Measurements from ENCODE around the gene PCNT.
"Not testable (repeated sequence)": the region's sequence is repeated elsewhere in the genome, so short reads cannot be mapped to it uniquely, and the experiment has no call there.

Gene PCNT

DNA sequence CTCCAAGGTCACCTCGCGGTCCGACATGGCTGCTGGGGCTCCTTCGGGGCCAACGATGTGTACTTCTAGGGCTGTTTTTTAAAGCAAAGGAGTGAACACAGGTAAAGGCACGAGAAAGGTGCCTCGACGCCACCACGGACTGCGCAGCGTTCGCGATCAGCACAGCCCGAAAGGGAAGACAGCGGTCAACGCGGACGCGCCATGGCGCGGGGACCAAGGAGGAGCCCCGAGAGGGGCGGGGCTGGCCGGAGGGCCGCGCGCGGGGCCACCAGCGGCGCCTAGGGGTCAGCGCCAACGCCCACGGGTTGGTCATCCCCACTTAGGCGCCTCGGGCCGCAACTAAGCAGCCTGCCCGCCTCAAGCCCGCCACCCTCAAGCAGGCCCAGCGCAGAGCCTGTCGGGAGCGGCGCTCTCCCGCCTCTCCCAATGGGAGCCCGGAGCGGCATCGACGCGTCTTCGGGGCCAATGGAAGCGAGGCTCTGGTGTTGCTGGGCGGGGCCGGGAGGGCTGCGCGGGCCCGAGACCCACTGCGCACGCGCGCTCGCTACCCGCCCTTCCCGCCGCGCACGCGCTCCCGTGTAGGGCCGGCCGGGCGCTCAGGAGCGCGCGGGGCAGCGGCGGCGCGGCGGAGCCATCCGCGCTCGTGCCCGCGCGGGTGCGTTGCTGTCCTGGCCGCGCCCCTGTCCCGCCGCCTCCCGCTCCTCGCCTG, 134.5 kb downstream of the PCNT start, which contains the start of gene DIP2A:
TSS of gene DIP2A (plus strand) at position 577 of the 709 bp plus-strand sequence. CDS start 241 bp downstream, outside the sequence.
- DNase-seq = peak; percentile 96

- DNase-seq = no peak
Observed at GRCh38 chr21:46459024-46459355, 135.0 kb downstream of the PCNT start.

DNA sequence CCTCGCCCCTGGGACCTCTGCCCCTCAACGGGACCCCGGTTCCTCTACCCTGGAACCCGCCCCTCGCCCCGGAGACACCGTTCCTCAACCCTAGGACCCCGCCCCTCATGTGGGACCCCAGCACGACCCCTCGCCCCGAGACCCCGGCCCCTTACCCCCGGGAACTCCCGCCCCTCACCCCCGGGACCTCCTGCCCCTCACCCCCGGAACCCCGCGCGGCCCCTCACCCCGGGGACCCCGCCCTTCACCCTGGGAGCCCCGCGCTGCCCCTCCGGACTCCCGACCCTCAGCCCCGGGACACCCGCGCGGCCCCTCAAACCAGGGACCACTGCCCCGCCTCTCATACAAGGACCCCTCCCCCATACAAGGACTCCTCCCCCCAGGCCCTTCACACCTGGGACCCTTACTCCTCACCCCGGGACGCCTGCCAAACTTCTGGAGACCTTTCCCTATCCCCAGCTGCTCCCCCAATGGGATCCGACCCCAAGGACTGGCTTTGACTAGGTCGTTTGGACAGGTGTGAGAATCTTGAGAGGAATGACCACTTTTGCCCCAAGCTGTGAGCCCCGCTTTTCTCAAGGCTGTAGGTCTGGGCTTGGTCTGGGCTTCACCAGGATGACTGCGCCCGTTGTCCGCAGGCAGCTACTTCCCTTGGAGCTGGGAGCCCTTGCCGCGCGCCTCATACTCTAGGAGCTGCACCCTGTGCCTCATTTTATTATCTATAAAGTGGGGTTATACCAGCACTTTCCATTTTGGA, 135.6 kb downstream of the PCNT start:
- no peak for DNase-seq

- DNase-seq = no peak
Observed at GRCh38 chr21:46461909-46462308, 138.0 kb downstream of the PCNT start.

GRCh38 chr21:46465153-46465552, 141.2 kb downstream of the PCNT start:
- DNase-seq = not testable (repeated sequence)

DNA sequence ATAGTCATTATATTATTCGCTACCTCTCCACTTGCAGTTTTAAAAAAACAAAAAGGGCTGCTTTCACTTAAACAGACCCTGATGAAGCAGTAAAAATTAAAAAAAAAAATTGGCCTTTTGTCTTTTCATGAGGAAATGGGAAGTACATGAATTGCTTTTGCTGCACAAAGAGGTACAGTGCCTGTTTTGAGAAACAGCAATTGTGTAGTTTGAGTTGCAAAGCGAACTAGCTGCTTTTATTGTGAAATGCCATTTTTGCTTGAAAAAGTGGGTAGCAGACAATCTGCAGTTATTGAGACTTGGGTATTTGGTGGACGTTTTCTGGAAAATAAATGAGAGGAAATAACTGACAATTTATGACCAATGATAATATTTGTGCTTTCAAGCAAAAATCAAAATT, 141.7 kb downstream of the PCNT start:
- no peak for DNase-seq

- DNase-seq = no peak
Observed at GRCh38 chr21:46468108-46468774, 144.3 kb downstream of the PCNT start.

- DNase-seq = no peak
Observed at GRCh38 chr21:46469275-46469674, 145.3 kb downstream of the PCNT start.

DNA sequence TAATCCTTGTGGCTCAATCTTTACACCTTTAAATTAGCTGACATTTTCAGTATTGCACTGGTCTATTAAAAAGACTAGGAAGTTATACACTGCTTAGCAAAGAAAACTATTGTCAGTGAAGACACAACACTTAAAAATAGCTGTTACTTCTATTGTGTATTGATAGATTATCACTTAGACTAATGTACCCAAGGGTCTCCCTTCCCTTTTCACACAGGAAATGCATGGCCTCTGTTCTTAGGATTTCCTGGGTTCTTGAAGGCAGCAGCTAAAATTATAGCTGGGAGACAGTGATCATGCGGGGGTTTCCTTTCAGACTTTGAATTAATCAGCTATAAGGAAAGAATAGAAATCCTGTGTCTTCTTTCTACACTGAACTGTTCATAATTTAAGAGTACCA, 147.6 kb downstream of the PCNT start:
- DNase-seq = no peak

DNA sequence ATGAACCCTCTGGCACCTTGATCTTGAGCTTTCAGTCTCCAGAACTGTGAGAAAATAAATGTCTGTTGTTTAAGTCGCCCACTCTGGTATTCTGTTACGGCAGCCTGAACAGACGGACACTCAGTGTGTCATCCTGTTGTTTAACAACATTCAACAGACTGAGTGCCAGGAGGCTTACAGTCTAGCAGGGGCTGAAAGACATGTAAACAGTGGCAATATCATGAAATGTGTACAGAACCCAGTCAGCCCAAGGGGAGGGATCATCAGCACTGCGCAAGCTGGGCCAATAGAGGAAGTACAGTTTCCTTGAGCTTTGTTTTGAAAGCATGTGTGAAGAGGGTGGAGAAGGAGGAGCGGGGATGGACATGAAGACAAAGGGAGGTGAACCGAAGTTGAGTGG, 148.3 kb downstream of the PCNT start:
- DNase-seq = no peak

GRCh38 chr21:46474382-46474781, 150.4 kb downstream of the PCNT start:
- DNase-seq = no peak

DNA sequence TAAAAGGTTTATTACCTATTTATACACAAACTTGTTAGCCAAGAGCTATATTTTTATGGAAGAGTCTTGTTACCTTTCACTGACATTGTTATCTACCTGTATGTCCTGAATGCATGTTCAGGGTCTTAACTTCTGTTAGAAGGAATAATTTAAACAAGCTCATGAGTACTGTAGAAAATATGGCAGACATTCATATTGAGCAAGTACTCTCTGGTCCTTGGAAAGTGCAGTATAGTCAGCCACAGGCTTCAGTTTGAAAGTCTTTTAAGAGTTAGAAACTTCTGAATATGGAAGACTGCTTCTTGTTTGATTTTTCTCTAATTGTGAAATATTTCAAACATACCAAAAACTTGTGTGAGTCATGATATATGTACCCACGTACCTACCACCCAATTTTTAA, 151.3 kb downstream of the PCNT start:
- DNase-seq = no peak

DNA sequence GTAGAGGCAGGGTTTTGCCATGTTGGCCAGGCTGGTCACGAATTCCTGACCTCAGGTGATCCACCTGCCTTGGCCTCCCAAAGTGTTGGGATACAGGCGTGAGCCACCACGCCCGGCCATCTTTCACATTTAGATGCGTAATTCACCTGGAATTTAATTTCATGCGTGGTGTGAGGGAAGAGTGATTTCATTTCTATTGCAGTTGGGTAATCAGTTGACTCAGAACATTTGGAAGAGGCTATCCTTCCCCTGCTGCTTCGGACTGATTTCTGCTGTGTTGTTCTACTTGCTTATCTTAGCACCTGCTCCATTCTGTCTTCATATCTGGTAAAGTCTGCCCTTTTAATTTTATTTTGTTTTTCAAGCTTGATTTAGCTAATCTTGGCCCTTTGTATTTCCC, 153.8 kb downstream of the PCNT start:
- DNase-seq = no peak

GRCh38 chr21:46478910-46479309, 155.0 kb downstream of the PCNT start:
- DNase-seq = no peak

DNA sequence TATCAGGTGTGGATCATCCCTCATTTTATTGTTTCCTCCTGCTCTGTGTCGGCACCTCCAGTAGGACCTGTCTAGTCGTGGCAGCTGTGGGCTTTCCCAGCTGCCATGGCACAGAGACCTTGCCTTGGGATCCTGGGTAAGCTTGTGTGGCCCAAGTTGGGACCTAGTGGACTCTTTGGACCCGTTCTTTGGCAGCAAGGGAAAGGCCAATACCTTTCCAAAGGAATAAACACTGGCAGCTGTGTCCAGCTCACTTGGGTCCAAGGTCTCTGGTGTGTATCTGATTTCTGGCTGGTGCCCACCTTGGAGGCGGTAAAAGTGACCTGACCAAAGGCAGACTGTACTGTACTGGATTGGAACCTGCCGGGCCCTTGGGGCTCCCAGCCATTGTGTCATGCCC, 156.5 kb downstream of the PCNT start:
- no peak for DNase-seq

DNA sequence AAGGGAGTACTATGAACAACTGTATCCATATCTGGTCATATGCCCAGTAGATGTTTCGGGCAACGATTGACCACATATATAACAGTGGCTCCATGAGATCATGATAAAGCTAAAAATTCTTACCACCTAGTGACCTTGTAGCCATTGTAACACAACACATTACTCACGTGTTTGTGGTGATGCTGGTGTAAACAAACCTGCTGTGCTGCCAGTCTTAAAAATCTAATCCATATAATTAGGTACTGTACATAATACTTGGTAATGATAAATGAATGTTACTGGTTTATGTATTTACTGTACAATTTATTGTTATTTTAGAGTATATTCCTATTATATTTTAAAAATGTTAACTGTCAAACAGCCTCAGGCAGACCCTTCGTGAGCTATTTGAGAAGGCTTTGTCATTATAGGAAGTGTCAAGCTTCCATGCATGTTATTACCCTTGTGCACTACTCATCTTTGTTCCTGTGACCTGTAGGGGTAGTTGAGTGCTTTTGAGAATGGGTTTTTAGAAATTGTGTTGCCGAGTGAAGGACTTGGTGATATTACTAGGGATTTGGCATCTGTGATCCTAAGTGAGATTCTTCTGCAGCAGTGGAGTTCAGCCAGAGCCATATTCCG, 158.4 kb downstream of the PCNT start:
- DNase-seq = no peak

DNA sequence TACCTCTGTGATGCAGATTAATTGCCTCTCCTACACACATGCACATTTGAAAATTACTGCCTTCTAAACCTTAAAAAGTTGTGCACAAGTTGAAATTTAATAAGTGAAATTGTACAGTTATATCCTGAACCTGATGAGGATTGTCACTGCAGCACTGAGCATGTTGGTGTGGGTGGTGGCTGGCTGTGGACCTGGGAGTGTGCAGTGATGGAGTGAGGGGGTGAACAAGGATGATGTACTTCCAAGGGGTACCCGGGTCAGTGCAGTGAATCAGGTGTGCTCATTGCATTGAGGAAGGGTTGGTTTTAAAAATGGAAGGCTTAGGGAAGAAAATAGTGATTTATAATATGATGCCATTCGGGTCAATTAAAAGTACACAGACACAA, 158.9 kb downstream of the PCNT start:
- no peak for DNase-seq

DNA sequence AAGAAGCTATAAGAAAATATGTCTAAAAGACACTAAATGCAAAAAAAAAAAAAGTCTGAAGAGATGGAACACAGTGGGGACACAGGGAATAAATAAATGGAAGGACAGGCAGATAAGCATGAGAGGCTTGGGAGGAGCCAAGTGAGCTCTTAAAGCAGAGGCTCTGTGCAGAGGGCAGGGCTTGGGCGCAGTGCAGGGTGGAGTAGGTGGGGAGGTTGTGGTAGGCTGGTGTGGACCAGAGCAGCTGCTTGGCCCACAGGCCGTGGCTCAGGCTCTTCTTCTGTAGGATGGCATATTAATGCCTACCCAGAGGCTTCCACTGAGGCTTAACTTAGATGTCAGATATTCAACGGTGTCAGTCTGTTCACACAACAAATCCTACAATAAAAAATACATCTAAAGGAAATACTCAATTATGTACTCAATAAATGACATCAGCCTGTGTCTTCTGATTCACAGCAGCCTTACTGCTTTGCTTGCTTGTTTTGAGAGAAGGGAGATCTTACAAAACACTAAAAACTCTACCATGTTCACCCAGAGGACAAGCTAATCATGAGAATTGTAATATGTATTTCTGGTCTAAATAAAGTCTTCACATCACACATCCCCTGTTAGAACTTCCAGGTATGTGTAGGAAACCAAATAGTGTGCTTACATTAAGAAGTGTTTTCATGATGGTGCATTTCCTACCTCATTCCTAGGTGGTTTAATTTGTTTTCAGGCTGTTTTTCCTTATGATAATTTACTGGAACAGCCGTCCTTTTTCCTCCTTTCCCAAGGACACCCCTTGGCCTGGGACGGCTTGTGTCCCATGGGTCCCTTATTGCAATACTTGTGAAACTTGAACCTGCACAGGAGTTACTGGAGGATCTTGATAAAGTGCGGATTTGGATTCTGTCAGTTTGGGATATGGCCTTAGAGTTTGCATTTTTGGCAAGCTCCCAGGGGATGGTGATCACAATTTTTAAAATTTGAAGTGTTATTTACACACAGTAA, 159.6 kb downstream of the PCNT start:
- no peak for DNase-seq

DNA sequence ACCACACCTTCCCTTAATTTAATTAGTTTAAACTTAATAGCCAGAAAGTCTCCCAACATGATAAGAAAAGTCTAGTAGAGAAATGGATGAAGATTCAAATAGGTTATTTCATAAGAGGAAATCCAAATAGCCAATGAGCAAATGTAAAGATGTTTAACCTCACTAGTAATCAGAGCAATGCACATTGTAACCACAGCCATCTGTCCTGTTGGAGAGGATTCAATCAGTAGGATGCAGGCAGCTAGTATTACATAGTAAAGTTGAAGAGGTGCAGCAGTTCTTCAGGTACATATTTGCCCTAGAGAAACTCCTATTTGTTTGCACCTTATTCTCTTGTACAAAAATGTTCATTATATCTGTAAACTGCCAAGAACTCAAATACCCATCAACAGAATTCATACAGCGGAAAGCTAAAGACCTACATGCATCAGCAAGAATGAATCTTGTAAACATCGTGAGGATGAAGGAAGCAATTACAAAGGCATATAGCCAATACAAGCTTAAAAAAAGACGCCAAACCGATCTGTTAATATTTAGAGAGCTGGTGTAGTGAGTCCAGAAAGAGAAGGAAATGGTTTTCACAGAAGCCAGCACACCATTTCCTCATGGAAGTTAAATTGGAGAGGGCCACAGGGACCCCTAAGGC, 162.6 kb downstream of the PCNT start:
- no peak for DNase-seq

DNA sequence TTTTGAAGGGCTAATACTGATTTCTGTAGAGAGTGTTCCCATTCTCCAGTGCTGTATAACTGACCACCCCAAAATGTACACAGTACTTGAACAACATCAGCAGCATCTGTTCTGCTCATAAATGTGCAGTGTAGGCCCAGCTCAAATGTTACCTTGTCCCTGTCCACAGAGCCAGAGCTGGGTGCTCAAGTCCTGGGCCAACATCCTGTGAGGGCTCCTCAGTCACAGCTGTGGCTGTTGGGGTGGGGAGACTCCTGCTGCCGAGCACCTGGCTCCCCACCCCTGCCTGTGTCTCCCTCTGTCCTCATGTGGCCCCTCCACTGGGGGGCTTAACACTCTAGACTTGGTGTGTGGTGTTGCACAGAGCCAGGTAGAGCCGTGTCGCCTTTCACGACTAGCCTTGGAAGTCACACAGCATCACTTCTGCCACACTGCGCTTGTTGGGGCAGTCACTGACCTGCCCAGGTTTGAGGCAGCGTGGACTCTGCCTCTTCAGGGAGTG, 165.3 kb downstream of the PCNT start:
- no peak for DNase-seq

GRCh38 chr21:46489800-46490199, 165.8 kb downstream of the PCNT start:
- DNase-seq = no peak

- DNase-seq = no peak
Observed at GRCh38 chr21:46491553-46491952, 167.6 kb downstream of the PCNT start.
